Occipital lobe (tissue), 2 donors: Measurements from ENCODE around the gene ELMOD3. TPM values are rescaled to one million over a fixed set of nuclear protein-coding genes. Genes with fewer than 3 reads are reported as not detected.
"Not testable (repeated sequence)": the region's sequence is repeated elsewhere in the genome, so short reads cannot be mapped to it uniquely, and the experiment has no call there.

ENCODE experiments used
- DNase-seq: peaks from one replicate; lab custom pipeline; 2025; lab: John Stamatoyannopoulos, UW
- total RNA-seq: library from RNA; depleted of rRNA; stranded (reverse); fragments of >200 nt; gene quantifications from one replicate; pipeline ENCODE4 v1.2.3, GENCODE V29; 2014

ELMOD3 gene
- total RNA-seq, result 16.8 TPM

- DNase-seq, result peak; percentile 96
Measured at GRCh38 chr2:85354286-85355072, at the start of gene ELMOD3, which contains the start of gene RETSAT. ELMOD3 (plus strand) TSS chr2:85354769; CDS start chr2:85357199, 2,430 bp downstream. RETSAT (minus strand) TSS chr2:85354528; CDS start chr2:85354507, 21 bp downstream.

GRCh38 chr2:85307527-85307897 is 47.1 kb upstream of the ELMOD3 start:
- no peak for DNase-seq

GRCh38 chr2:85308201-85308600 is 46.4 kb upstream of the ELMOD3 start:
- no peak for DNase-seq

GRCh38 chr2:85308896-85309555 is 45.5 kb upstream of the ELMOD3 start:
- no peak for DNase-seq

GRCh38 chr2:85309699-85310321 is 44.8 kb upstream of the ELMOD3 start:
- no peak for DNase-seq

- DNase-seq, result no peak
Measured at GRCh38 chr2:85310330-85310729, 44.2 kb upstream of the ELMOD3 start.

- DNase-seq, result no peak
Measured at GRCh38 chr2:85312404-85312803, 42.2 kb upstream of the ELMOD3 start.

GRCh38 chr2:85314884-85315242 is 39.7 kb upstream of the ELMOD3 start:
- no peak for DNase-seq

GRCh38 chr2:85315921-85316320 is 38.6 kb upstream of the ELMOD3 start:
- DNase-seq, result not testable (repeated sequence)

GRCh38 chr2:85318222-85319074 is 36.1 kb upstream of the ELMOD3 start:
- no peak for DNase-seq

GRCh38 chr2:85319796-85320195 is 34.8 kb upstream of the ELMOD3 start:
- no peak for DNase-seq

- DNase-seq, result no peak
Measured at GRCh38 chr2:85323351-85323987, 31.1 kb upstream of the ELMOD3 start.

- not testable (repeated sequence) for DNase-seq
Measured at GRCh38 chr2:85323988-85324367, 30.6 kb upstream of the ELMOD3 start.

GRCh38 chr2:85324639-85325465 is 29.7 kb upstream of the ELMOD3 start:
- DNase-seq, result no peak

GRCh38 chr2:85325466-85325811 is 29.1 kb upstream of the ELMOD3 start:
- DNase-seq, result no peak

- DNase-seq, result no peak
Measured at GRCh38 chr2:85326406-85327159, 28.0 kb upstream of the ELMOD3 start.

- DNase-seq, result no peak
Measured at GRCh38 chr2:85327160-85327821, 27.3 kb upstream of the ELMOD3 start.

- peak; percentile 88 for DNase-seq
Measured at GRCh38 chr2:85327822-85328617, 26.5 kb upstream of the ELMOD3 start, which contains the start of gene TGOLN2. TGOLN2 (minus strand) TSS chr2:85327989; CDS start chr2:85327962, 27 bp downstream.
